Gastrocnemius medialis (tissue), 4 donors: ENCODE data around the gene HFM1. TPM values are rescaled to one million over a fixed set of nuclear protein-coding genes. Genes with fewer than 3 reads are reported as not detected.
"Not testable (repeated sequence)": the region's sequence is repeated elsewhere in the genome, so short reads cannot be mapped to it uniquely, and the experiment has no call there.

Experiments
- ATAC-seq, 2 donors: fragments of 150-250 bp; one replicate each; pipeline ENCODE4 v1.9.1; 2016
- DNase-seq, 2 donors: peaks; one replicate each; pipeline ENCODE4 v3.0.0-alpha.2; 2019
- H3K27ac ChIP-seq, 4 donors: fragments of 200-600 bp; sonication (generic); 1 replicate in 1 of 4; 2 replicates in 3 of 4; pipeline ENCODE4 v1.5.1; 2016 to 2018; ENCODE audit warnings: mild to moderate bottlenecking in 2 of 4, moderate library complexity in 1 of 4
- H3K27me3 ChIP-seq, 3 donors: fragments of 200-600 bp; sonication (generic) in 2 of 3; 1 replicate in 1 of 3; 2 replicates in 2 of 3; pipeline versions ENCODE4 v1.5.1 to v1.6.0; 2016 to 2019; ENCODE audit warnings: mild to moderate bottlenecking in 1 of 3, moderate library complexity in 1 of 3
- H3K36me3 ChIP-seq, 2 donors: fragments of 200-600 bp; sonication (generic) in 1 of 2; one replicate each; pipeline ENCODE4 v1.5.1; 2017 to 2018
- H3K4me1 ChIP-seq, 2 donors: fragments of 200-600 bp; sonication (generic) in 1 of 2; one replicate each; pipeline ENCODE4 v1.5.1; 2016 to 2017; ENCODE audit warnings: mild to moderate bottlenecking in 2 of 2
- H3K4me3 ChIP-seq, 4 donors: fragments of 200-600 bp; sonication (generic) in 3 of 4; 1 replicate in 1 of 4; 2 replicates in 3 of 4; pipeline ENCODE4 v1.5.1; 2016 to 2019; ENCODE audit warnings: mild to moderate bottlenecking in 2 of 4
- H3K9me3 ChIP-seq, 3 donors: fragments of 200-600 bp; sonication (generic) in 2 of 3; 1 replicate in 1 of 3; 2 replicates in 2 of 3; pipeline ENCODE4 v1.5.1; 2016 to 2019
- POLR2A ChIP-seq, 2 donors: fragments of 450-650 bp; IDR thresholded peaks; one replicate each; pipeline ENCODE4 v1.6.1; 2017; ENCODE audit warnings: antibody characterized with exemption in 2 of 2, mild to moderate bottlenecking in 2 of 2, moderate library complexity in 2 of 2
- in situ Hi-C, 4 donors: fragments of 200-750 bp; cut with MboI; loops; one replicate each; pipeline versions ENCODE4 v1.15.0 to v1.8.0; 2017; ENCODE audit warnings: low sequenced_read_pairs in 4 of 4
- intact Hi-C: fragments of 100-400 bp; cut with DNase I; formaldehyde crosslinking; loops from one replicate; pipeline ENCODE4 v1.15.1; 2023; ENCODE audit warnings: low total_unique reads
- total RNA-seq, 4 donors: library from RNA; depleted of rRNA; stranded (reverse); fragments of >200 nt; gene quantifications; one replicate each; pipeline versions ENCODE4 v1.1.0 to v1.2.3, GENCODE V29; 2016
- TF ChIP-seq, protein P1 (sequence below), 5 experiments: fragments of 450-650 bp in 3 of 5; fragments of 200-600 bp in 2 of 5; sonication (generic) in 2 of 5; IDR thresholded peaks in 4 of 5; conservative IDR thresholded peaks in 1 of 5; 1 replicate in 4 of 5; 2 replicates in 1 of 5; pipeline ENCODE4 v1.5.1; 2016 to 2019; ENCODE audit warnings: antibody characterized with exemption in 5 of 5, mild to moderate bottlenecking in 3 of 5, moderate library complexity in 3 of 5

HFM1 gene
- total RNA-seq, 4 donors from 2014 or later = 0.58 to 1.9 (median 1.4) TPM

DNA sequence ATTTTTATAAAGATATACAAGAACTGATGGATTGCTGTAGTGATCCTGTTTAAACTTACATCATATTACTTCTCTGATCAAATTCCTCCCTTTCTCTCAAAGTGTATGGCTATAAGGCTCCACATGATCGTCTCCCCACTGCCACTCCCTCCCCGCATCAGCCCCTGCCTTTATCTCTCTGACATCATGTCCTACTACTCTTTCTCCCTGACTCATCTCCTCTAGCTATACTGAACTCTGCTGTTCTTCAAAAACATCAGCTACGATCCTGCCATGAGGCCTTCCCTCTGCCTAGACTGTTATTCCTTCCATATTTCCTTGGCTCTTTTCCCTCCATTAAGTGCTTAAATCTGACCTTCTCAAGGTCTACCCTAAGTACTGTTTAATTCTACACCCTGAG lies 22.8 kb downstream of the HFM1 start:
- H3K27ac ChIP-seq = no peak overlapping the region
- DNase-seq = no peak
- TF ChIP-seq, protein P1, sequence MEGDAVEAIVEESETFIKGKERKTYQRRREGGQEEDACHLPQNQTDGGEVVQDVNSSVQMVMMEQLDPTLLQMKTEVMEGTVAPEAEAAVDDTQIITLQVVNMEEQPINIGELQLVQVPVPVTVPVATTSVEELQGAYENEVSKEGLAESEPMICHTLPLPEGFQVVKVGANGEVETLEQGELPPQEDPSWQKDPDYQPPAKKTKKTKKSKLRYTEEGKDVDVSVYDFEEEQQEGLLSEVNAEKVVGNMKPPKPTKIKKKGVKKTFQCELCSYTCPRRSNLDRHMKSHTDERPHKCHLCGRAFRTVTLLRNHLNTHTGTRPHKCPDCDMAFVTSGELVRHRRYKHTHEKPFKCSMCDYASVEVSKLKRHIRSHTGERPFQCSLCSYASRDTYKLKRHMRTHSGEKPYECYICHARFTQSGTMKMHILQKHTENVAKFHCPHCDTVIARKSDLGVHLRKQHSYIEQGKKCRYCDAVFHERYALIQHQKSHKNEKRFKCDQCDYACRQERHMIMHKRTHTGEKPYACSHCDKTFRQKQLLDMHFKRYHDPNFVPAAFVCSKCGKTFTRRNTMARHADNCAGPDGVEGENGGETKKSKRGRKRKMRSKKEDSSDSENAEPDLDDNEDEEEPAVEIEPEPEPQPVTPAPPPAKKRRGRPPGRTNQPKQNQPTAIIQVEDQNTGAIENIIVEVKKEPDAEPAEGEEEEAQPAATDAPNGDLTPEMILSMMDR (IDR thresholded peaks at IDR 0.05 in 4 of 5, conservative IDR thresholded peaks at IDR 0.05 in 1 of 5) = no peak
- TF ChIP-seq POLR2A (IDR thresholded peaks at IDR 0.05) = no peak
- H3K36me3 ChIP-seq = no peaks in the 10 kb centered on the region
- no peaks in the 10 kb centered on the region for H3K9me3 ChIP-seq
- in situ Hi-C loops = no loop called here
- H3K4me3 ChIP-seq = no peak overlapping the region
- no peaks in the 10 kb centered on the region for H3K4me1 ChIP-seq
- intact Hi-C loops = no loop called here
- H3K27me3 ChIP-seq = no peaks in the 10 kb centered on the region
- ATAC-seq = no peak

DNA sequence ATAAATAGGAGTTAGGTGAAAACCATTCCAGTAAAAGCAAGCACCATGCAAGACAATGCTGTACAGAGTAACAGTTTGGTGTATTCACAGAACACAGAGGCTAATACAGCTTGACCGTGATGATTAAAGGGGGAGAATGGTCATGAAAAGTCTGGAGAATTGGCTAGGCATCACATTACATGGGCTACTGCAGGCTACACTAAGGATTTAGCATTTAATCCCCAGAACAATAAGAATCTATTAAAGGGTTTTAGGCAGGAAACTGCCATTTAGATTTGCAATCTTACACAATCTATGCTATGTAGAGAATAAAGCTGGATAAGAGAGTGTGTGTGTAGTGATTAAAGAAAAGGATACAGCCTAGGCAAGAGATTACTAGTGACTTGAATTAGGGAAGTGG lies 30.6 kb downstream of the HFM1 start:
- no peak for TF ChIP-seq POLR2A (IDR thresholded peaks at IDR 0.05)
- TF ChIP-seq, protein P1 (IDR thresholded peaks at IDR 0.05 in 4 of 5, conservative IDR thresholded peaks at IDR 0.05 in 1 of 5) = no peak
- Histone ChIP-seq H3K4me3 (no peak overlapping the region), H3K27me3 (no peaks in the 10 kb centered on the region), H3K27ac (no peak overlapping the region), H3K4me1 (no peaks in the 10 kb centered on the region), H3K9me3 (no peaks in the 10 kb centered on the region), H3K36me3 (peaks cover 0 to 6% of the 10 kb centered on the region in 2 donors)
- no peak for DNase-seq
- ATAC-seq = no peak
- in situ Hi-C loops (no loop called here), intact Hi-C loops (no loop called here)

DNA sequence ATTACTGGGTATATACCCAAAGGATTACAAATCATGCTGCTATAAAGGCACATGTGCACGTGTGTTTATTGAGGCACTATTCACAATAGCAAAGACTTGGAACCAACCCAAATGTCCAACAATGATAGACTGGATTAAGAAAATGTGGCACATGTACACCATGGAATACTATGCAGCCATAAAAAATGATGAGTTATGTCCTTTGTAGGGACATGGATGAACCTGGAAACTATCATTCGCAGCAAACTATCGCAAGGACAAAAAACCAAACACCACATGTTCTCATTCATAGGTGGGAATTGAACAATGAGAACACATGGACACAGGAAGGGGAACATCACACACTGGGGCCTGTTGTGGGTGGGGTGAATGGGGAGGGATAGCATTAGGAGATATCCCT lies 32.4 kb downstream of the HFM1 start:
- ATAC-seq, H3K27ac ChIP-seq, DNase-seq, H3K27me3 ChIP-seq, H3K36me3 ChIP-seq, H3K4me3 ChIP-seq, H3K4me1 ChIP-seq, intact Hi-C loops, in situ Hi-C loops, H3K9me3 ChIP-seq: not testable (repeated sequence)

DNA sequence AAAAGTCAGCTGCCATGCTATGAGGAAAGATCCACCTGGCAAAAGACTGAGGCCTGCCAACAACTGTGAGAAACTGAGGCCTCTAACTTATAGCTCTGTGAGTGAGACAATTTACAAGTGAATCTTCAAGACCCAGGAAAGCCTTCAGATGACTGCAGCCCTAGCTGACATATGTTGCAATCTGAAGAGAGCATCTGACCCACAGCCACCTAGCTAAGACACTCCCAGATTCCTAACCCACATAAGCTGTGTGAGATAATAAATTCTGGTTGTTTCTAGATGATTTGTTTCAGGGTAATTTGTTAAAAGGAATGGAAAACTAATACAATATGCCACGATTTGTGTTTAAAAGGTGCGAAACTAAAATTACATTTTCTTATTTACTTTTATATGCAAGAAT lies 55.1 kb downstream of the HFM1 start:
- Histone ChIP-seq H3K36me3 (no peaks in the 10 kb centered on the region), H3K27me3 (no peaks in the 10 kb centered on the region), H3K4me1 (no peaks in the 10 kb centered on the region), H3K9me3 (peaks cover 0 to 5% (median 0%) of the 10 kb centered on the region in 3 donors), H3K27ac (no peak overlapping the region), H3K4me3 (no peak overlapping the region)
- TF ChIP-seq, protein P1 (IDR thresholded peaks at IDR 0.05 in 4 of 5, conservative IDR thresholded peaks at IDR 0.05 in 1 of 5) = no peak
- TF ChIP-seq POLR2A (IDR thresholded peaks at IDR 0.05) = no peak
- intact Hi-C loops = no loop called here
- DNase-seq (no peak), ATAC-seq (no peak)
- in situ Hi-C loops = no loop called here

DNA sequence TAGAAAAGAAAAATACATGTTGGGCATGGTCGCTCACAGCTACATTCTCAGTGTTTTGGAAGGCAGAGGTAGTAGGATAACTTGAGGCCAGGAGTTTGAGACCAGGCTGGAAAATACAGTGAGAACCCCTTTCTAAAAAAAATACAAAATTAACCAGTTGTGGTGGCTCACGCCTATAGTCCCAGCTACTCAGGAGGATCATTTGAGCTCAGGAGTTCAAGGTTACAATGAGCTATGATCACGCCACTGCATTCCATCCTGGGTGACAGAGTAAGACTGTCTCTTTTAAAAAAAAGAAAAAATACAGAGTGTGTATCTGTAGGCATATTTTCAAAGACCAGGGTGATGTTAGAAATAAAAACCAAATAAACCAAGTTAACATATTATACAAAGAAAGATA lies 57.8 kb downstream of the HFM1 start:
- intact Hi-C loops (no loop called here), in situ Hi-C loops (no loop called here)
- DNase-seq = no peak
- no peak for ATAC-seq
- H3K27ac ChIP-seq = no peak overlapping the region
- H3K9me3 ChIP-seq = no peaks in the 10 kb centered on the region
- no peak overlapping the region for H3K4me3 ChIP-seq
- no peaks in the 10 kb centered on the region for H3K36me3 ChIP-seq
- TF ChIP-seq, protein P1 (IDR thresholded peaks at IDR 0.05 in 4 of 5, conservative IDR thresholded peaks at IDR 0.05 in 1 of 5) = no peak
- TF ChIP-seq POLR2A (IDR thresholded peaks at IDR 0.05) = no peak
- H3K27me3 ChIP-seq = no peaks in the 10 kb centered on the region
- no peaks in the 10 kb centered on the region for H3K4me1 ChIP-seq
